HG03469 (cell line): ENCODE results near the gene BCAP29.

ENCODE experiments used
- ATAC-seq: cut with Tn5 transposase; IDR thresholded peaks from one replicate; pipeline ENCODE4 v1.9.1; 2021; ENCODE audit warnings: mild to moderate bottlenecking, moderate library complexity, moderate number of reproducible peaks; ENCODE audit not compliant: unreplicated experiment

Gene BCAP29

GRCh38 chr7:107581387-107582013 lies 1.5 kb downstream of the BCAP29 start:
- ATAC-seq, result no peak

GRCh38 chr7:107582875-107583274 lies 2.8 kb downstream of the BCAP29 start:
- no peak for ATAC-seq

- no peak for ATAC-seq
Observed at GRCh38 chr7:107584716-107585115, 4.7 kb downstream of the BCAP29 start.

GRCh38 chr7:107588529-107589130 lies 8.6 kb downstream of the BCAP29 start:
- no peak for ATAC-seq

- ATAC-seq, result no peak
Observed at GRCh38 chr7:107591421-107591820, 11.4 kb downstream of the BCAP29 start.

GRCh38 chr7:107592361-107593024 lies 12.4 kb downstream of the BCAP29 start:
- no peak for ATAC-seq

GRCh38 chr7:107593025-107593410 lies 13.0 kb downstream of the BCAP29 start:
- no peak for ATAC-seq

- no peak for ATAC-seq
Observed at GRCh38 chr7:107594961-107595737, 15.1 kb downstream of the BCAP29 start.

- no peak for ATAC-seq
Observed at GRCh38 chr7:107596881-107597581, 17.0 kb downstream of the BCAP29 start.

- no peak for ATAC-seq
Observed at GRCh38 chr7:107597582-107597916, 17.5 kb downstream of the BCAP29 start.

- no peak for ATAC-seq
Observed at GRCh38 chr7:107597953-107598352, 17.9 kb downstream of the BCAP29 start.

- no peak for ATAC-seq
Observed at GRCh38 chr7:107599262-107599661, 19.2 kb downstream of the BCAP29 start.

- ATAC-seq, result no peak
Observed at GRCh38 chr7:107600816-107601215, 20.8 kb downstream of the BCAP29 start.

- ATAC-seq, result no peak
Observed at GRCh38 chr7:107605218-107605815, 25.3 kb downstream of the BCAP29 start.

- ATAC-seq, result no peak
Observed at GRCh38 chr7:107606303-107606702, 26.3 kb downstream of the BCAP29 start.

- ATAC-seq, result no peak
Observed at GRCh38 chr7:107609811-107610261, 29.8 kb downstream of the BCAP29 start.

- no peak for ATAC-seq
Observed at GRCh38 chr7:107610323-107610722, 30.3 kb downstream of the BCAP29 start.

- no peak for ATAC-seq
Observed at GRCh38 chr7:107613439-107613838, 33.4 kb downstream of the BCAP29 start.

- ATAC-seq, result no peak
Observed at GRCh38 chr7:107613948-107614347, 33.9 kb downstream of the BCAP29 start.

- no peak for ATAC-seq
Observed at GRCh38 chr7:107614425-107614824, 34.4 kb downstream of the BCAP29 start.
